K562 (cell line): ENCODE measurements around the gene SDC3. TPM values are rescaled to one million over a fixed set of nuclear protein-coding genes. Genes with fewer than 3 reads are reported as not detected.

Experiments used
- BRD4 ChIP-seq: fragments of 200-600 bp; sonication (generic); IDR thresholded peaks from 2 replicates; pipeline ENCODE4 v1.6.1; 2017; ENCODE audit warnings: inconsistent platforms
- ELK3 ChIP-seq: fragments of 450-650 bp; formaldehyde crosslinking; IDR thresholded peaks from 2 replicates; pipeline ENCODE4 v1.4.0; 2020; ENCODE audit warnings: mild to moderate bottlenecking
- EP400 ChIP-seq: fragments of 450-650 bp; IDR thresholded peaks from 2 replicates; pipeline ENCODE4 v1.6.1; 2017; ENCODE audit warnings: antibody characterized with exemption, mild to moderate bottlenecking, moderate library complexity
- GTF3C2 ChIP-seq: IDR thresholded peaks from 3 replicates; pipeline ENCODE4 v1.6.1; 2011; ENCODE audit warnings: borderline replicate concordance, mild to moderate bottlenecking, moderate library complexity; ENCODE audit not compliant: insufficient read length; ENCODE audit errors: extremely low read depth
- NR4A1 ChIP-seq, 2 experiments: fragments of 250-450 bp in 1 of 2; fragments of 450-650 bp in 1 of 2; sonication (Bioruptor Pico) in 1 of 2; IDR thresholded peaks; 2 replicates each; pipeline versions ENCODE4 v1.4.0 to v1.6.1; 2016 to 2020; ENCODE audit warnings: mild to moderate bottlenecking in 2 of 2, missing compliant biosample characterization in 1 of 2, missing genetic modification characterization in 1 of 2, moderate library complexity in 1 of 2
- RNF2 ChIP-seq: sonication (generic); IDR thresholded peaks from 2 replicates; pipeline ENCODE4 v1.6.1; 2016
- ZFPM2 ChIP-seq: fragments of 250-450 bp; sonication (Bioruptor Pico); IDR thresholded peaks from 2 replicates; pipeline ENCODE4 v1.5.1; 2022; ENCODE audit warnings: mild to moderate bottlenecking
- ZNF165 ChIP-seq: fragments of 250-450 bp; sonication (Bioruptor Pico); IDR thresholded peaks from 2 replicates; pipeline ENCODE4 v1.4.0; 2020; ENCODE audit warnings: borderline replicate concordance
- ZNF354B ChIP-seq: fragments of 250-450 bp; sonication (Bioruptor Pico); IDR thresholded peaks from 2 replicates; pipeline ENCODE4 v1.4.0; 2020
- ZNF655 ChIP-seq: fragments of 250-450 bp; sonication (Bioruptor Pico); IDR thresholded peaks from 2 replicates; pipeline ENCODE4 v1.5.0; 2021
- polyA plus RNA-seq, 8 experiments: library from polyadenylated mRNA; depleted of rRNA in 4 of 8; stranded (reverse) in 5 of 8; unstranded in 3 of 8; fragments of >200 nt; fragmentation: Nextera tagmentation in 2 of 8; fragmentation: Illumina TruSeq in 1 of 8; extraction: Ambion mirVana in 2 of 8; extraction: Trizol in 1 of 8; gene quantifications; 2 replicates each; pipeline versions ENCODE4 v1.2.1 to v1.2.3, GENCODE V29; 2011 to 2014; ENCODE audit warnings: inconsistent platforms in 1 of 8, missing spikeins in 1 of 8
- total RNA-seq, 7 experiments: library from RNA; depleted of rRNA in 6 of 7; stranded (reverse); fragments of >200 nt in 6 of 7; fragmentation: Illumina TruSeq in 2 of 7; extraction: Trizol in 2 of 7; gene quantifications; 2 replicates each; pipeline versions ENCODE4 v1.2.1 to v1.2.3, GENCODE V29; 2011 to 2021; ENCODE audit warnings: low replicate concordance in 1 of 7
- TF ChIP-seq, protein P1 (sequence below): fragments of 200-800 bp; sonication (Bioruptor generic); IDR thresholded peaks from 2 replicates; pipeline ENCODE4 v1.6.1; 2017; ENCODE audit warnings: missing genetic modification characterization, missing compliant biosample characterization
- TF ChIP-seq, protein P2 (sequence below): fragments of 450-650 bp; IDR thresholded peaks from 2 replicates; pipeline ENCODE4 v1.6.1; 2016; ENCODE audit warnings: low read depth

The SDC3 gene
- total and polyA plus RNA-seq, 9 of the 15 experiments (the other 6 are each of a cell fraction or from before 2014, with no cell fraction given) = 0.38 to 44.1 (median 12.1) TPM

DNA sequence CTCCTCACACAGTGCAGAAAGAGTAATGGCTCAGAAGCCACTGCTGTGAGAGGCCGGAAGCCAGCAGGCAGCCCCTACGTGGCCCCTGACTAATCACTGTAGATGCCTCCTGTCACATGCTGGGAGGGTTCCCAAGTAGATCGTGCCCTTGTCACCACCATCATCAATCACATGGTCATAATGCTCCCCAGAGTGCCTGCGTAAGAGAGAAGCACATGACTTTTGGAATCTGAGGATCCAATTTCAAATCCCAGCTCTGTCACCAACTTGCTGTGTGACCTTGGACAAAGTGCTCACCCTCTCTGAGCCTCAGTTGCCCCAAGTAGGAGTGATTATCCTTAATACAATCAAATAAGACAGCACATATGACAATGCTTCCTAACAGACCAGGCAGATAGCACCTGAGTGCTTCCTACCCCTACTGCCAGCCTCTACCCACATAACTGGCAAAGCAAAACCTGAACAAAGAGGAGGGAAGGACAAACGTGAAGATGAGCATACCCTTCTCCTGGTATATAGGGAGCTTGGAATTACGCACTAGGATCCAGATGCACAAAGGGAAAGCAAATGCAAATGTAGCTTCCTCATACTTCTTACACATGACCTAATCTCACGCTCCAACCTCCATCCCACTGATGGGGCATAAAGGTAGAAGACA is 65.7 kb downstream of the SDC3 start (continued):
- TF ChIP-seq ELK3 (CRISPR knock-in tag) (no peak), ZNF655 (CRISPR knock-in tag) (no peak), GTF3C2 (peak; percentile 59), EP400 (no peak), ZNF165 (CRISPR knock-in tag) (no peak), ZFPM2 (CRISPR knock-in tag) (no peak), NR4A1 (CRISPR knock-in tag; IDR thresholded peaks at IDR 0.05) (no peak), NR4A1 (tag; IDR thresholded peaks at IDR 0.05) (0 out of 2 replicates have a peak, but pooled peaks have one; percentile 52), RNF2 (peak; percentile 66; the same call in 1 of the 2 replicates), BRD4 (no peak), ZNF354B (no peak)
- TF ChIP-seq, protein P1, sequence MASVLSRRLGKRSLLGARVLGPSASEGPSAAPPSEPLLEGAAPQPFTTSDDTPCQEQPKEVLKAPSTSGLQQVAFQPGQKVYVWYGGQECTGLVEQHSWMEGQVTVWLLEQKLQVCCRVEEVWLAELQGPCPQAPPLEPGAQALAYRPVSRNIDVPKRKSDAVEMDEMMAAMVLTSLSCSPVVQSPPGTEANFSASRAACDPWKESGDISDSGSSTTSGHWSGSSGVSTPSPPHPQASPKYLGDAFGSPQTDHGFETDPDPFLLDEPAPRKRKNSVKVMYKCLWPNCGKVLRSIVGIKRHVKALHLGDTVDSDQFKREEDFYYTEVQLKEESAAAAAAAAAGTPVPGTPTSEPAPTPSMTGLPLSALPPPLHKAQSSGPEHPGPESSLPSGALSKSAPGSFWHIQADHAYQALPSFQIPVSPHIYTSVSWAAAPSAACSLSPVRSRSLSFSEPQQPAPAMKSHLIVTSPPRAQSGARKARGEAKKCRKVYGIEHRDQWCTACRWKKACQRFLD (CRISPR knock-in tag) = no peak
- TF ChIP-seq, protein P2, sequence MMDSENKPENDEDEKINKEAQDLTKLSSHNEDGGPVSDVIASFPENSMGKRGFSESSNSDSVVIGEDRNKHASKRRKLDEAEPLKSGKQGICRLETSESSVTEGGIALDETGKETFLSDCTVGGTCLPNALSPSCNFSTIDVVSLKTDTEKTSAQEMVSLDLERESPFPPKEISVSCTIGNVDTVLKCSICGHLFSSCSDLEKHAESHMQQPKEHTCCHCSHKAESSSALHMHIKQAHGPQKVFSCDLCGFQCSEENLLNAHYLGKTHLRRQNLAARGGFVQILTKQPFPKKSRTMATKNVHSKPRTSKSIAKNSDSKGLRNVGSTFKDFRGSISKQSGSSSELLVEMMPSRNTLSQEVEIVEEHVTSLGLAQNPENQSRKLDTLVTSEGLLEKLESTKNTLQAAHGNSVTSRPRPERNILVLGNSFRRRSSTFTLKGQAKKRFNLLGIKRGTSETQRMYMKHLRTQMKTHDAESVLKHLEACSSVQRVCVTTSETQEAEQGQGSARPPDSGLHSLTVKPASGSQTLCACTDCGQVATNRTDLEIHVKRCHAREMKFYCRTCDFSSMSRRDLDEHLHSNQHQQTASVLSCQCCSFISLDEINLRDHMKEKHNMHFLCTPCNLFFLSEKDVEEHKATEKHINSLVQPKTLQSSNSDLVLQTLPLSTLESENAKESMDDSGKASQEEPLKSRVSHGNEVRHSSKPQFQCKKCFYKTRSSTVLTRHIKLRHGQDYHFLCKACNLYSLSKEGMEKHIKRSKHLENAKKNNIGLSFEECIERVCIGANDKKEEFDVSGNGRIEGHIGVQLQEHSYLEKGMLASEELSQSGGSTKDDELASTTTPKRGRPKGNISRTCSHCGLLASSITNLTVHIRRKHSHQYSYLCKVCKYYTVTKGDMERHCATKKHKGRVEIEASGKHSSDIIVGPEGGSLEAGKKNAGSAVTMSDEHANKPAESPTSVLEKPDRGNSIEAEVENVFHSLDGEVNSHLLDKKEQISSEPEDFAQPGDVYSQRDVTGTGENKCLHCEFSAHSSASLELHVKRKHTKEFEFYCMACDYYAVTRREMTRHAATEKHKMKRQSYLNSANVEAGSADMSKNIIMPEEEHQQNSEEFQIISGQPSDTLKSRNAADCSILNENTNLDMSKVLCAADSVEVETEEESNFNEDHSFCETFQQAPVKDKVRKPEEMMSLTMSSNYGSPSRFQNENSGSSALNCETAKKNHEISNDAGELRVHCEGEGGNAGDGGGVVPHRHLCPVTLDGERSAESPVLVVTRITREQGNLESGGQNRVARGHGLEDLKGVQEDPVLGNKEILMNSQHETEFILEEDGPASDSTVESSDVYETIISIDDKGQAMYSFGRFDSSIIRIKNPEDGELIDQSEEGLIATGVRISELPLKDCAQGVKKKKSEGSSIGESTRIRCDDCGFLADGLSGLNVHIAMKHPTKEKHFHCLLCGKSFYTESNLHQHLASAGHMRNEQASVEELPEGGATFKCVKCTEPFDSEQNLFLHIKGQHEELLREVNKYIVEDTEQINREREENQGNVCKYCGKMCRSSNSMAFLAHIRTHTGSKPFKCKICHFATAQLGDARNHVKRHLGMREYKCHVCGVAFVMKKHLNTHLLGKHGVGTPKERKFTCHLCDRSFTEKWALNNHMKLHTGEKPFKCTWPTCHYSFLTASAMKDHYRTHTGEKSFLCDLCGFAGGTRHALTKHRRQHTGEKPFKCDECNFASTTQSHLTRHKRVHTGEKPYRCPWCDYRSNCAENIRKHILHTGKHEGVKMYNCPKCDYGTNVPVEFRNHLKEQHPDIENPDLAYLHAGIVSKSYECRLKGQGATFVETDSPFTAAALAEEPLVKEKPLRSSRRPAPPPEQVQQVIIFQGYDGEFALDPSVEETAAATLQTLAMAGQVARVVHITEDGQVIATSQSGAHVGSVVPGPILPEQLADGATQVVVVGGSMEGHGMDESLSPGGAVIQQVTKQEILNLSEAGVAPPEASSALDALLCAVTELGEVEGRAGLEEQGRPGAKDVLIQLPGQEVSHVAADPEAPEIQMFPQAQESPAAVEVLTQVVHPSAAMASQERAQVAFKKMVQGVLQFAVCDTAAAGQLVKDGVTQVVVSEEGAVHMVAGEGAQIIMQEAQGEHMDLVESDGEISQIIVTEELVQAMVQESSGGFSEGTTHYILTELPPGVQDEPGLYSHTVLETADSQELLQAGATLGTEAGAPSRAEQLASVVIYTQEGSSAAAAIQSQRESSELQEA = no peak
